WTC11 (cell line): ENCODE results near the gene FCRLB. TPM values are rescaled to one million over a fixed set of nuclear protein-coding genes. Genes with fewer than 3 reads are reported as not detected.

ENCODE experiments used
- ATAC-seq: fragments of 200-7000 bp; cut with Tn5 transposase; 2 replicates; pipeline ENCODE4 v1.10.0; 2021; ENCODE audit warnings: mild to moderate bottlenecking, moderate library complexity
- CTCF ChIA-PET: fragments of 300-600 bp; sonication (Branson Sonifier 250); formaldehyde crosslinking; loops from one replicate; lab custom pipeline; 2021; ENCODE audit warnings: antibody characterized with exemption; lab: Charles Lee
- POLR2A ChIA-PET: fragments of 350-600 bp; sonication (Branson Sonifier 250); formaldehyde crosslinking; loops from one replicate; lab custom pipeline; 2021; ENCODE audit warnings: antibody characterized with exemption; lab: Charles Lee
- DNase-seq: peaks from one replicate; pipeline ENCODE4 v3.0.0; 2021; ENCODE audit warnings: low spot score
- H3K27ac Mint-ChIP-seq: 2 replicates; pipeline ENCODE4 v1.8.0; 2021; ENCODE audit warnings: mixed read lengths
- H3K27me3 Mint-ChIP-seq: 2 replicates; pipeline ENCODE4 v1.8.0; 2021; ENCODE audit warnings: low read depth, mild to moderate bottlenecking, moderate library complexity, mixed read lengths
- H3K36me3 Mint-ChIP-seq: 2 replicates; pipeline ENCODE4 v1.8.0; 2021; ENCODE audit warnings: mixed read lengths
- H3K4me1 Mint-ChIP-seq: 2 replicates; pipeline ENCODE4 v1.8.0; 2022; ENCODE audit warnings: mixed read lengths
- H3K4me3 Mint-ChIP-seq: 2 replicates; pipeline ENCODE4 v1.8.0; 2021; ENCODE audit warnings: mild to moderate bottlenecking, moderate library complexity, mixed read lengths
- H3K9me3 Mint-ChIP-seq: 2 replicates; pipeline ENCODE4 v1.8.0; 2021; ENCODE audit warnings: mixed read lengths
- ARID4B ChIP-seq: sonication (generic); formaldehyde crosslinking; IDR thresholded peaks from 2 replicates; pipeline ENCODE4 v1.8.0; 2023; ENCODE audit warnings: missing genetic modification reagents, mild to moderate bottlenecking, borderline replicate concordance
- ATF6 ChIP-seq: sonication (generic); formaldehyde crosslinking; IDR thresholded peaks from 2 replicates; pipeline ENCODE4 v1.8.1; 2023; ENCODE audit warnings: mild to moderate bottlenecking, missing genetic modification reagents
- CBFB ChIP-seq: sonication (generic); formaldehyde crosslinking; IDR thresholded peaks from 2 replicates; pipeline ENCODE4 v1.8.1; 2022; ENCODE audit warnings: mild to moderate bottlenecking, low read depth, missing genetic modification reagents
- CDX4 ChIP-seq: fragments of 250-450 bp; sonication (Bioruptor Pico); IDR thresholded peaks from 2 replicates; pipeline ENCODE4 v1.9.0; 2021; ENCODE audit warnings: moderate library complexity, mild to moderate bottlenecking, inconsistent platforms, borderline replicate concordance
- E2F5 ChIP-seq: sonication (generic); formaldehyde crosslinking; IDR thresholded peaks from 2 replicates; pipeline ENCODE4 v1.8.1; 2022; ENCODE audit warnings: mild to moderate bottlenecking, moderate library complexity, missing genetic modification reagents
- ETV6 ChIP-seq: sonication (generic); formaldehyde crosslinking; IDR thresholded peaks from 2 replicates; pipeline ENCODE4 v1.8.1; 2022; ENCODE audit warnings: mild to moderate bottlenecking, missing genetic modification reagents
- NFATC4 ChIP-seq: fragments of 250-450 bp; sonication (Bioruptor Pico); IDR thresholded peaks from 2 replicates; pipeline ENCODE4 v1.9.0; 2021; ENCODE audit warnings: mild to moderate bottlenecking
- NFE2L1 ChIP-seq: sonication (generic); formaldehyde crosslinking; IDR thresholded peaks from 2 replicates; pipeline ENCODE4 v1.8.1; 2023; ENCODE audit warnings: missing genetic modification reagents
- NR3C1 ChIP-seq: sonication (generic); formaldehyde crosslinking; conservative IDR thresholded peaks from 2 replicates; pipeline ENCODE4 v1.8.1; 2023; ENCODE audit warnings: low read depth, mild to moderate bottlenecking, missing genetic modification reagents
- OVOL2 ChIP-seq: fragments of 250-450 bp; sonication (Bioruptor Pico); IDR thresholded peaks from 2 replicates; pipeline ENCODE4 v1.9.0; 2021; ENCODE audit warnings: mild to moderate bottlenecking, borderline replicate concordance
- RELA ChIP-seq: sonication (generic); formaldehyde crosslinking; IDR thresholded peaks from 2 replicates; pipeline ENCODE4 v1.8.1; 2022; ENCODE audit warnings: missing genetic modification reagents, mild to moderate bottlenecking, borderline replicate concordance
- SMAD3 ChIP-seq: sonication (generic); formaldehyde crosslinking; IDR thresholded peaks from 2 replicates; pipeline ENCODE4 v1.8.0; 2022; ENCODE audit warnings: missing genetic modification reagents, mild to moderate bottlenecking, borderline replicate concordance
- SMAD4 ChIP-seq: sonication (generic); formaldehyde crosslinking; IDR thresholded peaks from 2 replicates; pipeline ENCODE4 v1.8.0; 2022; ENCODE audit warnings: mild to moderate bottlenecking, missing genetic modification reagents
- SOX15 ChIP-seq: fragments of 250-450 bp; sonication (Bioruptor Pico); IDR thresholded peaks from 2 replicates; pipeline ENCODE4 v1.9.0; 2021; ENCODE audit warnings: mild to moderate bottlenecking
- USF1 ChIP-seq: sonication (generic); formaldehyde crosslinking; IDR thresholded peaks from 2 replicates; pipeline ENCODE4 v1.8.0; 2022; ENCODE audit warnings: mild to moderate bottlenecking, missing genetic modification reagents
- USF2 ChIP-seq: sonication (generic); formaldehyde crosslinking; IDR thresholded peaks from 2 replicates; pipeline ENCODE4 v1.8.1; 2023; ENCODE audit warnings: mild to moderate bottlenecking, missing genetic modification reagents, moderate library complexity
- ZNF138 ChIP-seq: sonication (generic); formaldehyde crosslinking; conservative IDR thresholded peaks from 2 replicates; pipeline ENCODE4 v1.8.1; 2022; ENCODE audit warnings: mild to moderate bottlenecking, moderate library complexity, missing genetic modification reagents
- ZNF219 ChIP-seq: sonication (generic); formaldehyde crosslinking; IDR thresholded peaks from 2 replicates; pipeline ENCODE4 v1.8.0; 2023; ENCODE audit warnings: missing genetic modification reagents, mild to moderate bottlenecking, borderline replicate concordance
- ZNF423 ChIP-seq: fragments of 250-450 bp; sonication (Bioruptor Pico); IDR thresholded peaks from 2 replicates; pipeline ENCODE4 v2.1.2; 2022; ENCODE audit warnings: mild to moderate bottlenecking, moderate library complexity
- ZNF671 ChIP-seq: fragments of 250-450 bp; sonication (Bioruptor Pico); IDR thresholded peaks from 2 replicates; pipeline ENCODE4 v1.8.0; 2021; ENCODE audit warnings: mild to moderate bottlenecking
- total RNA-seq: library from RNA; stranded (reverse); gene quantifications from 3 replicates; pipeline ENCODE4 v1.2.3, GENCODE V29; 2021

FCRLB gene
- total RNA-seq, 1 experiment from 2014 or later, result 0.37 TPM

- H3K27ac Mint-ChIP-seq, result no peak overlapping the region
- ATAC-seq (no peak), DNase-seq (no peak)
- no peaks in the 10 kb centered on the region for H3K36me3 Mint-ChIP-seq
- H3K4me3 Mint-ChIP-seq, result no peak overlapping the region
- CTCF ChIA-PET, result no interaction called here
- no peak for TF ChIP-seq OVOL2
- TF ChIP-seq ZNF423 (CRISPR knock-in tag), result no peak
- TF ChIP-seq CDX4 (CRISPR knock-in tag), result no peak
- no peak for TF ChIP-seq ZNF671 (CRISPR knock-in tag)
- no peak for TF ChIP-seq NFE2L1 (CRISPR knock-in tag)
- no peak for TF ChIP-seq CBFB (CRISPR knock-in tag)
- TF ChIP-seq SMAD3 (CRISPR knock-in tag), result no peak
- TF ChIP-seq ARID4B, result no peak
- TF ChIP-seq ZNF219 (CRISPR knock-in tag), result no peak
- no peak for TF ChIP-seq SMAD4 (CRISPR knock-in tag)
- TF ChIP-seq USF2 (CRISPR knock-in tag), result no peak
- TF ChIP-seq E2F5, result no peak
- TF ChIP-seq RELA (CRISPR knock-in tag), result no peak
- no peak for TF ChIP-seq ETV6 (CRISPR knock-in tag)
- no peak for TF ChIP-seq NFATC4
- no peak for TF ChIP-seq USF1 (CRISPR knock-in tag)
- no peak for TF ChIP-seq ATF6 (CRISPR knock-in tag)
- no peak for TF ChIP-seq ZNF138 (CRISPR knock-in tag)
- POLR2A ChIA-PET, result no interaction called here
- peaks cover 3% of the 10 kb centered on the region; the same call in 1 of the 2 replicates for H3K4me1 Mint-ChIP-seq
- H3K9me3 Mint-ChIP-seq, result no peaks in the 10 kb centered on the region
- H3K27me3 Mint-ChIP-seq, result peaks cover 28% of the 10 kb centered on the region
These were observed 2.1 kb upstream of the FCRLB start for GRCh38 chr1:161719325-161719611.

- Mint-ChIP-seq H3K4me3 (no peak overlapping the region), H3K9me3 (no peaks in the 10 kb centered on the region), H3K36me3 (no peaks in the 10 kb centered on the region), H3K27me3 (peaks cover 40% of the 10 kb centered on the region), H3K27ac (no peak overlapping the region), H3K4me1 (peaks cover 4% of the 10 kb centered on the region; the same call in 1 of the 2 replicates)
- TF ChIP-seq NR3C1 (no peak), SOX15 (CRISPR knock-in tag) (no peak)
- ATAC-seq, result no peak
- CTCF ChIA-PET, result no interaction called here
- no peak for DNase-seq
- POLR2A ChIA-PET, result no interaction called here
These were observed 922 bp upstream of the FCRLB start for GRCh38 chr1:161720422-161720821.
